Thoracic aorta (tissue), 2 donors: ENCODE data around the gene NEU4. TPM values are rescaled to one million over a fixed set of nuclear protein-coding genes. Genes with fewer than 3 reads are reported as not detected.

Experiments used
- ATAC-seq: fragments of 150-250 bp; one replicate; pipeline ENCODE4 v1.8.0; 2017; ENCODE audit warnings: low read depth; ENCODE audit not compliant: insufficient number of reproducible peaks, low FRiP score
- DNase-seq: peaks from one replicate; pipeline ENCODE4 v3.0.0-alpha.2; 2020; ENCODE audit warnings: low spot score
- H3K27ac ChIP-seq, 2 donors: fragments of 200-600 bp; sonication (generic); 1 replicate in 1 of 2; 2 replicates in 1 of 2; pipeline ENCODE4 v1.5.1; 2016; ENCODE audit warnings: mild to moderate bottlenecking in 2 of 2, moderate library complexity in 2 of 2
- H3K27me3 ChIP-seq: fragments of 200-600 bp; sonication (generic); replicated peaks from 2 replicates; pipeline ENCODE4 v1.6.0; 2016; ENCODE audit warnings: mild to moderate bottlenecking; ENCODE audit not compliant: insufficient read depth
- H3K36me3 ChIP-seq: fragments of 200-600 bp; sonication (generic); one replicate; pipeline ENCODE4 v1.5.1; 2016
- H3K4me1 ChIP-seq, 2 donors: fragments of 200-600 bp; sonication (generic); 1 replicate in 1 of 2; 2 replicates in 1 of 2; pipeline versions ENCODE4 v1.5.1 to v1.6.0; 2016; ENCODE audit warnings: low read depth in 2 of 2, mild to moderate bottlenecking in 1 of 2; ENCODE audit not compliant: control insufficient read depth in 1 of 2
- H3K4me3 ChIP-seq: fragments of 200-600 bp; sonication (generic); 2 replicates; pipeline ENCODE4 v1.5.1; 2016; ENCODE audit warnings: mild to moderate bottlenecking
- H3K9me3 ChIP-seq: fragments of 200-600 bp; sonication (generic); 2 replicates; pipeline ENCODE4 v1.5.1; 2016
- total RNA-seq, 2 donors: library from RNA; depleted of rRNA; stranded (reverse); fragments of >200 nt; gene quantifications; one replicate each; pipeline versions ENCODE4 v1.1.0 to v1.2.3, GENCODE V29; 2016
- TF ChIP-seq, protein P1 (sequence below): fragments of 200-600 bp; sonication (generic); IDR thresholded peaks from one replicate; pipeline ENCODE4 v1.5.1; 2019; ENCODE audit warnings: antibody characterized with exemption

NEU4 gene
- total RNA-seq, 2 donors from 2014 or later, result 5.4 to 22.0 TPM

DNA sequence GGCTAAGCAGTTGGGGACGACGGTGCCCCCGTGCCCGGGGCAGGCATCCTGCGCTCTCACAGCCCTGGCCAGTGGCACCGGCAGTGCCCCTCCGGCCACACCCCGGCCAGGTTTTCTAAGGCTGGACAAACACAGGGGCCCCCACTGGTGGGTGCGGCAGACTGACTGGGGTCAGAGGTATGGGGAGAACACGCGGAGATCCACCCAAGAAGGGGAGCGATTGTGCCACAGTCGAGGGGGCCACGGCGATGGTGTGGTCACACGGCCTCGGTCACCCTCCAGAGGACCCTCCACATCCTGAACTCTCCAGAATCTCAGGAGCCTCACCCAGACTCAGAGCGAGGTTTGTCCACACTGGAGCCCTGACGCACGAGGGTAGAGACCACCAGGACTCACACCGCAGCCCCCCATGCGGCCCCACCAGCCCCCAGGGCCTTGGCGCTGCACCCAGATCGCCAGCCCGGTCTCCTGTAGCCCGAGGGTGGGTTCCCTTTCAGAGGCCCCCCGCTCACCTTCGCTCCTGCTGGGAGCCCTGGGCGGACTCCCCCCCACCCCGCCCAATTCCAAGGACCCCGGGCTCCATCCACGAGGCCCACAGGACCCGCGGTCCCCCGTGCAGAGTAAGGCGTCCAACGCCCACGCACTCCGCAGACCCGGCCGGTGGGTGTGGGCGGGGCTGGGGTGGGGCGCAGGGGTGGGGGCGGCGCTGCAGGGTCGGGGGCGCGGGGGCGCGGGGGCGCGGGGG is 34.5 kb downstream of the NEU4 start:
- DNase-seq, result no peak

DNA sequence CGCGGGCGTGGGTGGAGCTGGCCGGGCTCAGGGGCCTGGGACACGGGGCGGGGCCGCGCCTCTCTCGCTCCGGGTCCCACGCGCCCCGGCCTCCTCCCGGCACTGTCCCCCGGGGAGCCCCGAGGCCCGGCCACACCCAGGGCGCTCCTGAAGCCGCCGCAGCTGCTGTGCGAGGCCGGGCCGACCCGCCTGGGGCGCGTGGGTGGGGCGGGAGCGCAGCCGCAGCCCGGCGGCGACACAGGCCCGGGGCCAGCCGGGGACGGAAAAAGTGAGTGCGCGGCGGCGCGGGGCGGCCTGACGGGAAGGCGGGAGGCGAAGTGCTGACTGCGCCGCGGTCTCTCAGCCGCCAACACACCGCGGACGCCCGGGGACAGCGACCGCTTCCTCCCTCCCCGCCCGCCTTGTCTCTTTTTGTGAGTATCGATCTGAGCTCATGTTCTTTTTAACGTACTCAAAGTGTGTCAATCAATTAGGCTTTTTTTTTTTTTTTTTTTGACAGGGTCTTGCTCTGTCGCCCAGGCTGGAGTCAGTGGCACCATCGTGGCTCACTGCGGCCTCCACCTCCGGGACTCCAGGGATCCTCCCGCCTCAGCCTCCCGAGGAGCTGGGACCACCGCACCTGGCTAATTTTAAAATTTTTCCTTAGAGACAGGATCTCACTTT is 35.2 kb downstream of the NEU4 start:
- Histone ChIP-seq H3K4me1 (peaks cover 4 to 9% of the 10 kb centered on the region in 2 donors), H3K4me3 (peak overlapping the region; percentile 71), H3K27ac (peak overlapping the region; percentile 28 to 44), H3K27me3 (no peaks in the 10 kb centered on the region), H3K9me3 (no peaks in the 10 kb centered on the region), H3K36me3 (no peaks in the 10 kb centered on the region)
- DNase-seq (no peak), ATAC-seq (peak; percentile 45)
- TF ChIP-seq, protein P1, sequence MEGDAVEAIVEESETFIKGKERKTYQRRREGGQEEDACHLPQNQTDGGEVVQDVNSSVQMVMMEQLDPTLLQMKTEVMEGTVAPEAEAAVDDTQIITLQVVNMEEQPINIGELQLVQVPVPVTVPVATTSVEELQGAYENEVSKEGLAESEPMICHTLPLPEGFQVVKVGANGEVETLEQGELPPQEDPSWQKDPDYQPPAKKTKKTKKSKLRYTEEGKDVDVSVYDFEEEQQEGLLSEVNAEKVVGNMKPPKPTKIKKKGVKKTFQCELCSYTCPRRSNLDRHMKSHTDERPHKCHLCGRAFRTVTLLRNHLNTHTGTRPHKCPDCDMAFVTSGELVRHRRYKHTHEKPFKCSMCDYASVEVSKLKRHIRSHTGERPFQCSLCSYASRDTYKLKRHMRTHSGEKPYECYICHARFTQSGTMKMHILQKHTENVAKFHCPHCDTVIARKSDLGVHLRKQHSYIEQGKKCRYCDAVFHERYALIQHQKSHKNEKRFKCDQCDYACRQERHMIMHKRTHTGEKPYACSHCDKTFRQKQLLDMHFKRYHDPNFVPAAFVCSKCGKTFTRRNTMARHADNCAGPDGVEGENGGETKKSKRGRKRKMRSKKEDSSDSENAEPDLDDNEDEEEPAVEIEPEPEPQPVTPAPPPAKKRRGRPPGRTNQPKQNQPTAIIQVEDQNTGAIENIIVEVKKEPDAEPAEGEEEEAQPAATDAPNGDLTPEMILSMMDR, result no peak

More for the DNA sequence above, 34.5 kb downstream of the NEU4 start:
- Histone ChIP-seq H3K27ac (peak overlapping the region; percentile 17 to 28), H3K4me1 (peaks cover 4 to 9% of the 10 kb centered on the region in 2 donors), H3K4me3 (peak overlapping the region; percentile 71), H3K36me3 (no peaks in the 10 kb centered on the region), H3K9me3 (no peaks in the 10 kb centered on the region), H3K27me3 (no peaks in the 10 kb centered on the region)
- TF ChIP-seq, protein P1, result no peak
- ATAC-seq, result no peak

DNA sequence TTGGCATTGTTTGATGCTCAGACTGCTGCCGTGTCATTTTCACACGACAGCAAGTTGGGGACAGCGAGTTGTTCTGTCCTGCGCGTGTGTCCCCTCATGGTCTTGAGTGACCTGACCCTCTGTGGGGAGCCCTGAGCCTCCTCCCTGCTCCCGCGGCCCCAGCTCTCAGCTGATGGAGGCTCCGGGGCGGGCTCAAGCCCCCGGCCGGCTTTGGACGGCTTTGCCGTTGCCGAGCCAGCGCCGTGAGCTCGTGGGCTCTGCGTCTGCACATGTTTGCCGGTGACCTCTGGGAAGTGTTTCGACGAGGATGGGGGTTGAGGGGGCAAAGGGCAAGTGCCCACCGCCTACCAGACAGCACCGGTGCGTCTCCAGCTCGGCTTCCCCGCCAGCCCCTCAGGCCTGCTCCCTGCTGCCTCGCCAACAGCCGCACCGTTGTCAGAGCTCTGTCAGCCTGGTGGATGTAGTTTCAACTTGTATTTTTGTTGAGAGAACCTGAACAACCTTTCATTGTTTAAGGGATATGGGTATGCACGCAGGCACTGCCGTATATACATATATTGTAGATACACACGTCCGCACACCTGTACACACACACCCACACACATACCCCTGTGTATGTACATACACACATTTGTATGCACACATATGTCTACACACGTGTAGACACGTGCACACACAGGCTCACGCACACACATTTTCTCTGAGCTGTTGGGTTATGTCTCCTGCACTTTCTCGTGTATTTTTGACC is 36.0 kb downstream of the NEU4 start:
- H3K9me3 ChIP-seq, result no peaks in the 10 kb centered on the region
- DNase-seq (no peak), ATAC-seq (no peak)
- no peaks in the 10 kb centered on the region for H3K27me3 ChIP-seq
- H3K36me3 ChIP-seq, result no peaks in the 10 kb centered on the region
- H3K27ac ChIP-seq, result no peak overlapping the region
- H3K4me3 ChIP-seq, result peak overlapping the region; percentile 71
- TF ChIP-seq, protein P1, result no peak
- H3K4me1 ChIP-seq, result peaks cover 4 to 9% of the 10 kb centered on the region in 2 donors

DNA sequence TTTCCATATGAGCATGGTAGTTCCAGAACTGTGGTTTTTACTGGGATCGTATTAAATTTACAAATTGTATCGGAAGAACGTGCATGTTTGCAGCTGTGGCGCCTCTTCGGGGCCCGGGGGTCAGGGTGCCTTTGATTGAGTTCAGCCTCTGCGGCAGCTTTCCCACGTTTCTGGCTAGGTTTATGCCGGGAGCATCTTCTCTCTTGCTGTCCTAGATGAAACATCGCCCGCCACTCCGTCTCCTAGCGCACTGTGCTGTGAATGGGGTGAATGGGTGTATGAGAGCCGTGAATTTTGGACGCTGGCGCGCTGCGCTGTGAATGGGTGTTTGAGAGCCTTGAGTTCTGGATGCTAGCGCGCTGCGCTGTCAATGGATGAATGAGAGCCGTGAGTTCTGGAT is 37.4 kb downstream of the NEU4 start:
- no peaks in the 10 kb centered on the region for H3K9me3 ChIP-seq
- DNase-seq (no peak), ATAC-seq (no peak)
- H3K4me3 ChIP-seq, result no peak overlapping the region
- no peak overlapping the region for H3K27ac ChIP-seq
- no peaks in the 10 kb centered on the region for H3K27me3 ChIP-seq
- H3K4me1 ChIP-seq, result peaks cover 4 to 9% of the 10 kb centered on the region in 2 donors
- H3K36me3 ChIP-seq, result no peaks in the 10 kb centered on the region
- TF ChIP-seq, protein P1, result no peak
